Erythroblast (primary cell): ENCODE data around the gene TENM4.
A peak's percentile ranks its signal among the peaks of the same experiment; 100 is the strongest.
"Not testable (repeated sequence)": the region's sequence is repeated elsewhere in the genome, so short reads cannot be mapped to it uniquely, and the experiment has no call there.

Experiments
- DNase-seq, 2 experiments: peaks; one replicate each; lab custom pipeline; 2025; lab: John Stamatoyannopoulos, UW
- GATA1 ChIP-seq: IDR thresholded peaks from 2 replicates; pipeline ENCODE4 v1.6.1; 2011; ENCODE audit warnings: low read depth, mild to moderate bottlenecking, control low read depth, low read length, moderate library complexity
- POLR2A ChIP-seq: IDR thresholded peaks from 2 replicates; pipeline ENCODE4 v1.6.1; 2011; ENCODE audit warnings: mild to moderate bottlenecking, low read length

The TENM4 gene

GRCh38 chr11:78635814-78636506 lies 804.9 kb downstream of the TENM4 start:
- DNase-seq: no peak
- no peak for TF ChIP-seq POLR2A
- no peak for TF ChIP-seq GATA1

- DNase-seq: no peak
- TF ChIP-seq GATA1 (no peak), POLR2A (no peak)
Measured at GRCh38 chr11:78633516-78634310, 807.1 kb downstream of the TENM4 start.

GRCh38 chr11:78630561-78631303 lies 810.1 kb downstream of the TENM4 start:
- TF ChIP-seq GATA1 (no peak), POLR2A (no peak)
- DNase-seq: peak in 1 of 2 experiments; percentile 7

- no peak for TF ChIP-seq POLR2A
- TF ChIP-seq GATA1: no peak
- DNase-seq: no peak
Measured at GRCh38 chr11:78630155-78630554, 810.7 kb downstream of the TENM4 start.

- no peak for TF ChIP-seq POLR2A
- no peak for TF ChIP-seq GATA1
- no peak for DNase-seq
Measured at GRCh38 chr11:78622666-78623065, 818.2 kb downstream of the TENM4 start.

GRCh38 chr11:78620159-78620558 lies 820.7 kb downstream of the TENM4 start:
- TF ChIP-seq GATA1 (no peak), POLR2A (no peak)
- DNase-seq: no peak

- TF ChIP-seq POLR2A: no peak
- no peak for TF ChIP-seq GATA1
- DNase-seq: no peak
Measured at GRCh38 chr11:78615724-78616123, 825.1 kb downstream of the TENM4 start.

GRCh38 chr11:78613378-78613813 lies 827.4 kb downstream of the TENM4 start:
- TF ChIP-seq GATA1 (no peak), POLR2A (no peak)
- no peak for DNase-seq

GRCh38 chr11:78612721-78613377 lies 828.0 kb downstream of the TENM4 start:
- no peak for DNase-seq
- TF ChIP-seq POLR2A: no peak
- TF ChIP-seq GATA1: no peak

GRCh38 chr11:78609321-78609720 lies 831.5 kb downstream of the TENM4 start:
- not testable (repeated sequence) for DNase-seq

GRCh38 chr11:78607696-78608095 lies 833.1 kb downstream of the TENM4 start:
- peak in 1 of 2 experiments; percentile 21 for DNase-seq
- no peak for TF ChIP-seq GATA1
- no peak for TF ChIP-seq POLR2A

- TF ChIP-seq POLR2A: no peak
- no peak for TF ChIP-seq GATA1
- DNase-seq: no peak
Measured at GRCh38 chr11:78606667-78607066, 834.2 kb downstream of the TENM4 start.

GRCh38 chr11:78605296-78605695 lies 835.5 kb downstream of the TENM4 start:
- no peak for TF ChIP-seq GATA1
- no peak for TF ChIP-seq POLR2A
- no peak for DNase-seq

GRCh38 chr11:78603792-78604191 lies 837.0 kb downstream of the TENM4 start:
- no peak for TF ChIP-seq GATA1
- TF ChIP-seq POLR2A: no peak
- DNase-seq: no peak
